GM23248 (cell line): ENCODE results near the gene CFAP58. TPM values are rescaled to one million over a fixed set of nuclear protein-coding genes. Genes with fewer than 3 reads are reported as not detected.

Experiments
- DNase-seq: peaks from one replicate; pipeline ENCODE4 v3.0.0-alpha.2; 2015
- H2AFZ ChIP-seq: fragments of 200-600 bp; sonication (generic); 2 replicates; pipeline ENCODE4 v1.6.1; 2016; ENCODE audit warnings: antibody characterized with exemption
- H3F3A ChIP-seq: fragments of 200-600 bp; sonication (generic); 2 replicates; pipeline ENCODE4 v1.6.1; 2016; ENCODE audit warnings: mild to moderate bottlenecking, antibody characterized with exemption, mixed run types; ENCODE audit not compliant: insufficient read depth
- H3K27ac ChIP-seq: fragments of 200-600 bp; sonication (generic); 2 replicates; pipeline ENCODE4 v1.5.1; 2016; ENCODE audit warnings: mild to moderate bottlenecking
- H3K27me3 ChIP-seq: fragments of 200-600 bp; sonication (generic); replicated peaks from 2 replicates; pipeline ENCODE4 v1.6.1; 2016; ENCODE audit warnings: mild to moderate bottlenecking; ENCODE audit not compliant: insufficient read depth
- H3K36me3 ChIP-seq: fragments of 200-600 bp; sonication (generic); 2 replicates; pipeline ENCODE4 v1.6.1; 2016; ENCODE audit warnings: low read depth, mild to moderate bottlenecking
- H3K4me1 ChIP-seq: fragments of 200-600 bp; sonication (generic); 2 replicates; pipeline ENCODE4 v1.6.1; 2016; ENCODE audit warnings: mild to moderate bottlenecking; ENCODE audit not compliant: insufficient read depth
- H3K4me2 ChIP-seq: fragments of 200-600 bp; sonication (generic); one replicate; pipeline ENCODE4 v1.6.1; 2016; ENCODE audit warnings: mild to moderate bottlenecking; ENCODE audit not compliant: unreplicated experiment
- H3K4me3 ChIP-seq: fragments of 200-600 bp; sonication (generic); 2 replicates; pipeline ENCODE4 v1.5.1; 2016; ENCODE audit warnings: mild to moderate bottlenecking
- H3K79me2 ChIP-seq: fragments of 200-600 bp; sonication (generic); 2 replicates; pipeline ENCODE4 v1.6.1; 2016; ENCODE audit warnings: mild to moderate bottlenecking; ENCODE audit not compliant: insufficient read depth
- H3K9ac ChIP-seq: fragments of 200-600 bp; sonication (generic); 2 replicates; pipeline ENCODE4 v1.6.1; 2016; ENCODE audit warnings: mild to moderate bottlenecking
- H3K9me2 ChIP-seq: fragments of 200-600 bp; sonication (generic); 2 replicates; pipeline ENCODE4 v1.6.1; 2016; ENCODE audit warnings: mixed run types, mild to moderate bottlenecking, moderate library complexity; ENCODE audit not compliant: insufficient read depth
- H3K9me3 ChIP-seq: fragments of 200-600 bp; sonication (generic); one replicate; pipeline ENCODE4 v1.6.1; 2017; ENCODE audit warnings: low read depth
- H4K20me1 ChIP-seq: fragments of 200-600 bp; sonication (generic); 2 replicates; pipeline ENCODE4 v1.6.0; 2016; ENCODE audit not compliant: insufficient read depth
- EZH2 ChIP-seq: fragments of 200-600 bp; sonication (generic); IDR thresholded peaks from 2 replicates; pipeline ENCODE4 v1.6.1; 2018; ENCODE audit warnings: antibody characterized with exemption, mild to moderate bottlenecking; ENCODE audit not compliant: insufficient read depth, poor library complexity, severe bottlenecking
- EZH2phosphoT487 ChIP-seq: fragments of 200-600 bp; sonication (generic); IDR thresholded peaks from 2 replicates; pipeline ENCODE4 v1.6.1; 2018; ENCODE audit warnings: antibody characterized with exemption, moderate library complexity, mild to moderate bottlenecking, low read depth; ENCODE audit not compliant: insufficient read depth
- WGBS, 2 experiments: methylation state at CpG; one replicate each; pipeline ENCODE4 v1.1.6; 2015 to 2017; ENCODE audit warnings: low lambda C conversion rate in 2 of 2, low coverage in 1 of 2; ENCODE audit errors: missing lambda C conversion rate in 2 of 2; 5-methylcytosine and 5-hydroxymethylcytosine counted together
- in situ Hi-C: fragments of 300-500 bp; cut with MboI; formaldehyde crosslinking; loops from 2 replicates; pipeline ENCODE4 v1.15.0; 2020
- polyA plus RNA-seq: library from polyadenylated mRNA; unstranded; fragments of >200 nt; fragmentation: Nextera tagmentation; extraction: Ambion mirVana; gene quantifications from 2 replicates; pipeline ENCODE4 v1.2.1, GENCODE V29; 2016
- total RNA-seq: library from RNA; depleted of rRNA; stranded (reverse); fragments of >200 nt; shearing (Covaris generic); gene quantifications from 2 replicates; pipeline ENCODE4 v1.2.3, GENCODE V29; 2014

Gene CFAP58
- total and polyA plus RNA-seq, 2 experiments from 2014 or later = 0.22 to 0.30 TPM

DNA sequence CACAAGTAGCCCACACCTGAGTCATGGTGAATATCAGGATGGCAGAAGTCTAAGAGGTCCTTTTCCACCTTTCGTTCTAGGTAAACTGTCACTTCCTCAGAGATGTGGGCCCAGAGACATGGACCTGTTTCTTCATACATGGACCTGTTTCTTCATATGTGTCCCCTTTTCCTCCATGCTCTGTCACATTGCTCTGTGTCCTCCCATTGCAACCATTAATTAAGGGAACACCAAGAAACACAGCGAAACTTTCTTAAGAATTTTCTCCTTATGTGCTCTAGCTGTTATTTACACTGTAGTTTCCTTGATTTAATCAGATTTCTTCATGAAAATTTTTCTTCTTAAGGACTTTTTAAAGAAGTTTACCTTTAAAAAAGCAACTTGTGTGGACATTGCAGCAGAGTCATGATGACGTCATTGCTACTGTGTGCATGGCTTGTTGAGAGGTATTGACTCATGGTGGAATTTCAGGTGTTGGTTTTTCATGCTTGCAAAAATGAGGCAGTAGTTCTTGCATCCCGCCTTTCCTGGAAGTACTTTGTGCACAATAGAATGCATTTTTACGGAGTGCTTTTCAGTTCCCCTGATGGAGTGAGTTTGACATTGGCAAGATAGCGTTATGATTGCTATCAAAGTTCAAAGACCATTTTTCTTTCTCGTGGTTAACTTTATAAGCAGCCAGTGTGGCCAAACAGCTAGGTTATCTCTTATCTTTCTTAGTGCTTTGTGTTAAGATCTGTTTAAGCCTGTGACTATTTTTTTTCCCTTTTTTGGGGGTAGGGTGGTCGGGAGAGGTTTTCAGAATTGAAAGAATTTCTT, 37.7 kb downstream of the CFAP58 start:
- peak; percentile 21 for DNase-seq
- H3K36me3 ChIP-seq = no peaks in the 10 kb centered on the region
- H3K4me3 ChIP-seq = no peak overlapping the region
- no peaks in the 10 kb centered on the region for H3K79me2 ChIP-seq
- H4K20me1 ChIP-seq = no peaks in the 10 kb centered on the region
- H3K9me3 ChIP-seq = no peaks in the 10 kb centered on the region
- H3F3A ChIP-seq = no peaks in the 10 kb centered on the region
- no peaks in the 10 kb centered on the region for H3K9me2 ChIP-seq
- TF ChIP-seq EZH2 (no peak), EZH2phosphoT487 (no peak)
- H3K4me1 ChIP-seq = no peaks in the 10 kb centered on the region
- H3K27me3 ChIP-seq = no peaks in the 10 kb centered on the region
- WGBS, 2 experiments = 61 to 63% methylated on average over 8 of the region's 8 CpGs
- no peak overlapping the region for H2AFZ ChIP-seq
- H3K27ac ChIP-seq = no peak overlapping the region
- in situ Hi-C loops = no loop called here
- no peak overlapping the region for H3K4me2 ChIP-seq
- H3K9ac ChIP-seq = no peak overlapping the region

DNA sequence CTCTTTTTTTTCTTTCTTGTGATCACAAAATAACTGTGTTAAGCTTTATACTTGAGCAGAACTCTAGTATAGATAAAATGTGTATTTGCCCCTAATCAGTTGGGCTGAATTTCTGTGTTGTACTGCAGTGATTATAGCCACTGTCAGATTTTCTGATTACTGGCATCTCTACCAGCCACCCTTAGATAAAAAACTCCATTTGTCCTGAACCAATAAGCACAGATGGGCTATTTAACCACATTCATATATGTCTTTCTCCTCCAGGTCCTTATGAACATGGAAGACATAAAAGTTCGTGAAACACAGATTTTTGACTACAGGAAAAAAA, 38.3 kb downstream of the CFAP58 start:
- Histone ChIP-seq H3K4me2 (no peak overlapping the region), H3K9ac (no peak overlapping the region), H3K4me3 (no peak overlapping the region), H3K9me2 (no peaks in the 10 kb centered on the region), H3K27ac (no peak overlapping the region), H4K20me1 (no peaks in the 10 kb centered on the region), H3K4me1 (no peaks in the 10 kb centered on the region), H2AFZ (no peak overlapping the region), H3F3A (no peaks in the 10 kb centered on the region), H3K36me3 (no peaks in the 10 kb centered on the region), H3K9me3 (no peaks in the 10 kb centered on the region), H3K79me2 (no peaks in the 10 kb centered on the region), H3K27me3 (no peaks in the 10 kb centered on the region)
- no peak for TF ChIP-seq EZH2phosphoT487
- no peak for TF ChIP-seq EZH2
- no peak for DNase-seq
- 20% methylated on average over 1 of the region's 1 CpG for WGBS, 2 experiments
- in situ Hi-C loops = no loop called here

DNA sequence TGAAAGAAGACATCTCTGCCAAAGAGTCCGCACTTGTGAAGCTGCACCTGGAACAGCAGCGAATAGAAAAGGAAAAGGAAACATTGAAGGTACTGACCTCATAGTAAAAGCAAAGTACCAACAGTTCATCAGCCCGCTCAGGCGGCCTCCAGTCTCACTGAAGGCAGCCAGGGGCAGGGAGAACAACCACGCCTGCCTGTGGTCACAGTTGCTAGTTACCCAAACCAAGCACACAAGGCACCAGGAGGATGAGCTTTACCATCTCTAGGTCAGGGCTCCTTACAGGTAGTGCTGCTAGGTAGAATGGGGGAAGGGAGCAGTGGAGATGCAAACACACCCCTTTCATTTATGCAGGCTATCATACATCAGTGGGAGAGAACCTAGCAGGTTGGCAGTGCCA, 39.8 kb downstream of the CFAP58 start:
- Histone ChIP-seq H4K20me1 (no peaks in the 10 kb centered on the region), H3K4me1 (no peaks in the 10 kb centered on the region), H3K79me2 (no peaks in the 10 kb centered on the region), H3F3A (no peaks in the 10 kb centered on the region), H3K9me3 (no peaks in the 10 kb centered on the region), H3K4me2 (no peak overlapping the region), H3K9me2 (no peaks in the 10 kb centered on the region), H3K27me3 (no peaks in the 10 kb centered on the region), H3K27ac (no peak overlapping the region), H3K9ac (no peak overlapping the region), H3K36me3 (no peaks in the 10 kb centered on the region), H3K4me3 (no peak overlapping the region), H2AFZ (no peak overlapping the region)
- in situ Hi-C loops = no loop called here
- DNase-seq = no peak
- TF ChIP-seq EZH2 = no peak
- TF ChIP-seq EZH2phosphoT487 = no peak
- 76 to 77% methylated on average over 5 of the region's 5 CpGs for WGBS, 2 experiments

GRCh38 chr10:104396581-104396980, 42.9 kb downstream of the CFAP58 start:
- Histone ChIP-seq H3K27ac (no peak overlapping the region), H3K4me1 (no peaks in the 10 kb centered on the region), H3K9ac (no peak overlapping the region), H3F3A (no peaks in the 10 kb centered on the region), H3K9me2 (no peaks in the 10 kb centered on the region), H2AFZ (no peak overlapping the region), H4K20me1 (no peaks in the 10 kb centered on the region), H3K79me2 (no peaks in the 10 kb centered on the region), H3K4me2 (no peak overlapping the region), H3K4me3 (no peak overlapping the region), H3K9me3 (no peaks in the 10 kb centered on the region), H3K27me3 (no peaks in the 10 kb centered on the region), H3K36me3 (no peaks in the 10 kb centered on the region)
- no peak for TF ChIP-seq EZH2phosphoT487
- TF ChIP-seq EZH2 = no peak
- in situ Hi-C loops = no loop called here
- DNase-seq = no peak
- 34 to 39% methylated on average over 2 of the region's 2 CpGs for WGBS, 2 experiments
